GM12872 (cell line): ENCODE results near the gene CTSF.

ENCODE experiments used
- CTCF ChIP-seq: IDR thresholded peaks from 3 replicates; pipeline ENCODE4 v1.5.1; 2011; ENCODE audit warnings: low read depth, mild to moderate bottlenecking, low read length, moderate library complexity; ENCODE audit not compliant: insufficient read depth

Gene CTSF

DNA sequence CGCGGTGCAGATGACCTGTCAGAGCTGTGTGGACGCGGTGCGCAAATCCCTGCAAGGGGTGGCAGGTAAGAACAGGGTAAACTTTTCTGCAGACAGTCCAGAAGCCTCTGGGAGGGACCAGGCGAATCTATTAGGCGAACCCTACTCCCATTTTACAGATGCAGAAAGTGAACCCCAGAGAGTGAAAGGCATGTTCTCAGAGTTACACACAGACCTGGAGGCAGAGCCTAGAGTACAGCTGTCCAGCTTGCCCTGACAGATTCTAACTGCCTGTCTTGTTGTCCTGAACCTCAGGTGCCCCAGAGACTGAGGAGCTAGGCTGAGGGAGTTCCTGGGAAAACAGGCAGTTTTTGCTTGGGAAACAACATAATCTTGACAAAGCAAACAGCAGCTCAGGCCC, 25.2 kb upstream of the CTSF start:
- TF ChIP-seq CTCF = no peak

- no peak for TF ChIP-seq CTCF
These were observed 24.9 kb upstream of the CTSF start for GRCh38 chr11:66593303-66593635.

GRCh38 chr11:66592457-66593302, 24.3 kb upstream of the CTSF start, which contains the start of the genes CCDC87 and CCS:
TSS of gene CCDC87 (minus strand) at chr11:66593063. CDS start at chr11:66593015, 48 bp downstream.
TSS of gene CCS (plus strand) at chr11:66593185. CDS start at chr11:66593262, 77 bp downstream.
- TF ChIP-seq CTCF = peak; percentile 79

GRCh38 chr11:66591175-66591574, 22.8 kb upstream of the CTSF start:
- no peak for TF ChIP-seq CTCF

- TF ChIP-seq CTCF = no peak
These were observed 21.7 kb upstream of the CTSF start for GRCh38 chr11:66589996-66590675.

DNA sequence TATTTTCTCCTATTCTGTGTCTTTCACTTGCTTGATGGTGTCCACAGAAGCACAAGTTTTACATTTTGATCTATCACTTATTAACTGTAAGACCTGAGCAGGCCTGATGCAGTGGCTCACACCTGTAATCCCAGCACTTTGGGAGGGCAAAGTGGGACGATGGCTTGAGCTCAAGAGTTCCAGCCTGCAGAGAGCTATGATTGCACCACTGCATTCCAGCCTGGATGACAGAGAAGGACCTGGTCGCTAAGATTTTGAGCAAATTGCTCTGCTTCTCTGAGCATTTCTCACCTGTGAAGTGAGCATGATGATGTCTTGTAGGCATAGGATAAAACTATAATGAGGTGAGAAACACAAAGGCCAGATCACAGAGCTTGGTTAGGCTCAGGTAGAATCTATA, 17.7 kb upstream of the CTSF start:
- no peak for TF ChIP-seq CTCF

GRCh38 chr11:66581261-66581660, 12.9 kb upstream of the CTSF start:
- TF ChIP-seq CTCF = no peak
